Measurements from ENCODE around the gene CDC14A.

The CDC14A gene

GRCh38 chr1:100382657-100383056 lies 30.4 kb downstream of the CDC14A start:
- Histone ChIP-seq H3K4me1 (ENCODE audit: control insufficient read depth, low read length) (no peaks in the 10 kb centered on the region), H3K27ac (ENCODE audit: low read depth, low read length) (no peak overlapping the region), H3K79me2 (ENCODE audit: control insufficient read depth, low read length) (no peaks in the 10 kb centered on the region), H3K36me3 (ENCODE audit: control insufficient read depth, low read length) (no peaks in the 10 kb centered on the region), H3F3A (ENCODE audit: control insufficient read depth, insufficient read depth) (no peaks in the 10 kb centered on the region), H3K4me2 (ENCODE audit: low read length) (no peak overlapping the region), H3K4me3 (ENCODE audit: low read length) (no peak overlapping the region), H4K20me1 (ENCODE audit: control insufficient read depth, insufficient read depth, low read depth, low read length) (no peaks in the 10 kb centered on the region), H3K9me2 (replicated peaks; ENCODE audit: control insufficient read depth, low read length) (no peaks in the 10 kb centered on the region), H3K27me3 (ENCODE audit: control insufficient read depth, low read length) (no peaks in the 10 kb centered on the region), H3K9me3 (ENCODE audit: control insufficient read depth, insufficient read depth, low read length) (no peaks in the 10 kb centered on the region)
- no peak for TF ChIP-seq EZH2phosphoT487 (IDR thresholded peaks at IDR 0.05; ENCODE audit: borderline replicate concordance, low read length)
- TF ChIP-seq, protein P1, sequence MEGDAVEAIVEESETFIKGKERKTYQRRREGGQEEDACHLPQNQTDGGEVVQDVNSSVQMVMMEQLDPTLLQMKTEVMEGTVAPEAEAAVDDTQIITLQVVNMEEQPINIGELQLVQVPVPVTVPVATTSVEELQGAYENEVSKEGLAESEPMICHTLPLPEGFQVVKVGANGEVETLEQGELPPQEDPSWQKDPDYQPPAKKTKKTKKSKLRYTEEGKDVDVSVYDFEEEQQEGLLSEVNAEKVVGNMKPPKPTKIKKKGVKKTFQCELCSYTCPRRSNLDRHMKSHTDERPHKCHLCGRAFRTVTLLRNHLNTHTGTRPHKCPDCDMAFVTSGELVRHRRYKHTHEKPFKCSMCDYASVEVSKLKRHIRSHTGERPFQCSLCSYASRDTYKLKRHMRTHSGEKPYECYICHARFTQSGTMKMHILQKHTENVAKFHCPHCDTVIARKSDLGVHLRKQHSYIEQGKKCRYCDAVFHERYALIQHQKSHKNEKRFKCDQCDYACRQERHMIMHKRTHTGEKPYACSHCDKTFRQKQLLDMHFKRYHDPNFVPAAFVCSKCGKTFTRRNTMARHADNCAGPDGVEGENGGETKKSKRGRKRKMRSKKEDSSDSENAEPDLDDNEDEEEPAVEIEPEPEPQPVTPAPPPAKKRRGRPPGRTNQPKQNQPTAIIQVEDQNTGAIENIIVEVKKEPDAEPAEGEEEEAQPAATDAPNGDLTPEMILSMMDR (IDR thresholded peaks at IDR 0.05; ENCODE audit: low read depth, low read length, poor library complexity, severe bottlenecking) = no peak

- Histone ChIP-seq H3K9me2 (replicated peaks; ENCODE audit: control insufficient read depth, low read length) (no peaks in the 10 kb centered on the region), H3K27ac (ENCODE audit: low read depth, low read length) (no peak overlapping the region), H3K36me3 (ENCODE audit: control insufficient read depth, low read length) (no peaks in the 10 kb centered on the region), H3K9me3 (ENCODE audit: control insufficient read depth, insufficient read depth, low read length) (no peaks in the 10 kb centered on the region), H3F3A (ENCODE audit: control insufficient read depth, insufficient read depth) (no peaks in the 10 kb centered on the region), H3K27me3 (ENCODE audit: control insufficient read depth, low read length) (no peaks in the 10 kb centered on the region), H3K79me2 (ENCODE audit: control insufficient read depth, low read length) (no peaks in the 10 kb centered on the region), H4K20me1 (ENCODE audit: control insufficient read depth, insufficient read depth, low read depth, low read length) (no peaks in the 10 kb centered on the region), H3K4me2 (ENCODE audit: low read length) (no peak overlapping the region), H3K4me1 (ENCODE audit: control insufficient read depth, low read length) (no peaks in the 10 kb centered on the region), H3K4me3 (ENCODE audit: low read length) (no peak overlapping the region)
- no peak for TF ChIP-seq EZH2phosphoT487 (IDR thresholded peaks at IDR 0.05; ENCODE audit: borderline replicate concordance, low read length)
- TF ChIP-seq, protein P1 (IDR thresholded peaks at IDR 0.05; ENCODE audit: low read depth, low read length, poor library complexity, severe bottlenecking) = no peak
These were observed 31.6 kb downstream of the CDC14A start for GRCh38 chr1:100383743-100384405.

GRCh38 chr1:100387209-100387608 lies 34.9 kb downstream of the CDC14A start:
- H3F3A ChIP-seq (ENCODE audit: control insufficient read depth, insufficient read depth) = no peaks in the 10 kb centered on the region
- no peaks in the 10 kb centered on the region for H3K9me2 ChIP-seq (replicated peaks; ENCODE audit: control insufficient read depth, low read length)
- H3K36me3 ChIP-seq (ENCODE audit: control insufficient read depth, low read length) = no peaks in the 10 kb centered on the region
- no peaks in the 10 kb centered on the region for H3K79me2 ChIP-seq (ENCODE audit: control insufficient read depth, low read length)
- H3K4me2 ChIP-seq (ENCODE audit: low read length) = no peak overlapping the region
- H3K27ac ChIP-seq (ENCODE audit: low read depth, low read length) = no peak overlapping the region
- no peaks in the 10 kb centered on the region for H3K9me3 ChIP-seq (ENCODE audit: control insufficient read depth, insufficient read depth, low read length)
- TF ChIP-seq, protein P1 (IDR thresholded peaks at IDR 0.05; ENCODE audit: low read depth, low read length, poor library complexity, severe bottlenecking) = no peak
- TF ChIP-seq EZH2phosphoT487 (IDR thresholded peaks at IDR 0.05; ENCODE audit: borderline replicate concordance, low read length) = no peak
- no peaks in the 10 kb centered on the region for H3K4me1 ChIP-seq (ENCODE audit: control insufficient read depth, low read length)
- no peaks in the 10 kb centered on the region for H4K20me1 ChIP-seq (ENCODE audit: control insufficient read depth, insufficient read depth, low read depth, low read length)
- no peak overlapping the region for H3K4me3 ChIP-seq (ENCODE audit: low read length)
- H3K27me3 ChIP-seq (ENCODE audit: control insufficient read depth, low read length) = no peaks in the 10 kb centered on the region

All from DOHH2 (cell line).